GM12872 (cell line): ENCODE results near the gene CAT.

Source experiments
- TF ChIP-seq, protein P1 (sequence below): IDR thresholded peaks from 3 replicates; pipeline ENCODE4 v1.5.1; 2011; ENCODE audit warnings: low read depth, mild to moderate bottlenecking, low read length, moderate library complexity; ENCODE audit not compliant: insufficient read depth

Gene CAT

GRCh38 chr11:34510673-34511072, 71.9 kb downstream of the CAT start:
- TF ChIP-seq, protein P1, sequence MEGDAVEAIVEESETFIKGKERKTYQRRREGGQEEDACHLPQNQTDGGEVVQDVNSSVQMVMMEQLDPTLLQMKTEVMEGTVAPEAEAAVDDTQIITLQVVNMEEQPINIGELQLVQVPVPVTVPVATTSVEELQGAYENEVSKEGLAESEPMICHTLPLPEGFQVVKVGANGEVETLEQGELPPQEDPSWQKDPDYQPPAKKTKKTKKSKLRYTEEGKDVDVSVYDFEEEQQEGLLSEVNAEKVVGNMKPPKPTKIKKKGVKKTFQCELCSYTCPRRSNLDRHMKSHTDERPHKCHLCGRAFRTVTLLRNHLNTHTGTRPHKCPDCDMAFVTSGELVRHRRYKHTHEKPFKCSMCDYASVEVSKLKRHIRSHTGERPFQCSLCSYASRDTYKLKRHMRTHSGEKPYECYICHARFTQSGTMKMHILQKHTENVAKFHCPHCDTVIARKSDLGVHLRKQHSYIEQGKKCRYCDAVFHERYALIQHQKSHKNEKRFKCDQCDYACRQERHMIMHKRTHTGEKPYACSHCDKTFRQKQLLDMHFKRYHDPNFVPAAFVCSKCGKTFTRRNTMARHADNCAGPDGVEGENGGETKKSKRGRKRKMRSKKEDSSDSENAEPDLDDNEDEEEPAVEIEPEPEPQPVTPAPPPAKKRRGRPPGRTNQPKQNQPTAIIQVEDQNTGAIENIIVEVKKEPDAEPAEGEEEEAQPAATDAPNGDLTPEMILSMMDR: no peak

DNA sequence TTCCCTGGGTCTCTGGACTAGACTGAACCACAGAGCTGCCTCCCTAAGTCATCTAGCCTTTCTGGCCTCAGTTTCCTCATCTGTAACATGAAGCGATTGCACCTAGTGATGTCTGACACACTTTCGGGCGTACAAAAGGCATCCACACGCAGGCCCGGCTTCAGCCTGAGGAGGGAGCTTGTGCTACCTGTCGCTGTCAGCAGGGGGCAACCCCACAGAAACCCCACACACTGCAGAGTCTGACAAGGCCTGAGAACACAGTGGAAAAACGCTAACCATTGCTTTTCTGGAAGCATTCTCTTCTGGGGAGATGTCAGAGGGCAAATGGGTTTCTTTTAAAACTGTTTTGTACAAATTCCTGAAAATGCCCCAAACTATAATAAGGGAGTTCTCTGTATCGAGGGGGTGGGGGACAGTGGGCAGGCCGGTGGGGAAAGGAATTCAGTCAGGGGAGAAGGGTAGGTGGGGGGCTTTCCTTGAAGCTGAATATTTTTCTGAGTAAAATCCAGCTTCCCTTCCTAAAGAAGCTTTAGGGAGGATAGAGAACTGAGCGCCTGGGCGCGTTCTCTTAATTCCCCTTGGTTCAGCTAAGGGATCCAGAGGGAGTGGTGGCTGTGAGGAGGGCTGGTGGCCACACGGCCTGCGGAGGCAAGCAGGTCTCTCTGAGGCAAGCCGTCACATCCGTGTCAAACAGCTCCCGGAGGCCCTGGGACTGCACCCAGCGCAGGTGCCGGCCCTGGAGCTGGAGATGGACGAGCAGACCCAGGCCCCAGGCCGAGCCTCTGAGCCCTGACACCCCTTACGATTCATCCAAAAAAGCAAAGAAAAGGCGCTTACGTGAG, 74.3 kb downstream of the CAT start:
- TF ChIP-seq, protein P1: peak; percentile 99

DNA sequence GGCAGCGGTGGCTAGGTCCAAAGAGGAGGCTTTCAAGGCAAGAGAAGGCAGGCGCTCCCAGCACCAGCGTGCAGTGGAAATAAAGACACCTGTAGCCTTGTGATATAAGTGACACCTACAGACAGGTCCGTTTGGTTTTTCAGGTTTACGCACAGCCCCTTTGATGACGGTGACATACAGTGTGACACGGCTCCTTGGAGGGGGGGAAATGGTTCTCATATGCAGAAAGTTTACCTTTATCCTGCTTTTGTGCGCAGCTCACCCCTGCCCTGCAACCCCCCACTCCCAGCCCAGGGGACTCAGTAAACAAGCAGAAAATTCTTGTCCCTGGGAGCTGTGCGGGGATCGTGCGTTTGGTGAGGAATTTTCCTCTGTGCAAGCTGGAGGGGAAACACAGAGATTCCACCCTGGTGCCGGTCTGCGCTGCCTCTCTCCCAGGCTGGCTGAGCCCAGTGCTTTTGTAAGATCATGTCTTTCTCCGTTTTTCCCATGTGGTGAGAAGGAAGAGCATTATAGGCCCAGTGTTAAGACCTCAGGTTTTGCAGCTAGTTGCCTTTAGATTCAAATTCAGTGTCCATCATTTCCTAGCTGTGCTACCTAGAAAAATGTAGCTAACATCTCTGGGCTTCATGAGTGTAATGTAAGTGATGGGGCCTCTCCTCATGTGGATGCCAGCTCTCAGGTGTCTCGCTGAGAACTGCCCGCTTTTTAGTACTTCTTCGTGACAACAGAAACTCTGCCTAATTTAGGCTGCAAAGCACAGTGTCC, 75.1 kb downstream of the CAT start, which contains the start of gene ELF5:
Gene ELF5, minus strand, starts transcription at position 113 of the 768 bp plus-strand sequence. CDS start 8,045 bp downstream, outside the sequence.
- TF ChIP-seq, protein P1: no peak

- TF ChIP-seq, protein P1: no peak
Observed at GRCh38 chr11:34514597-34514996, 75.9 kb downstream of the CAT start.

DNA sequence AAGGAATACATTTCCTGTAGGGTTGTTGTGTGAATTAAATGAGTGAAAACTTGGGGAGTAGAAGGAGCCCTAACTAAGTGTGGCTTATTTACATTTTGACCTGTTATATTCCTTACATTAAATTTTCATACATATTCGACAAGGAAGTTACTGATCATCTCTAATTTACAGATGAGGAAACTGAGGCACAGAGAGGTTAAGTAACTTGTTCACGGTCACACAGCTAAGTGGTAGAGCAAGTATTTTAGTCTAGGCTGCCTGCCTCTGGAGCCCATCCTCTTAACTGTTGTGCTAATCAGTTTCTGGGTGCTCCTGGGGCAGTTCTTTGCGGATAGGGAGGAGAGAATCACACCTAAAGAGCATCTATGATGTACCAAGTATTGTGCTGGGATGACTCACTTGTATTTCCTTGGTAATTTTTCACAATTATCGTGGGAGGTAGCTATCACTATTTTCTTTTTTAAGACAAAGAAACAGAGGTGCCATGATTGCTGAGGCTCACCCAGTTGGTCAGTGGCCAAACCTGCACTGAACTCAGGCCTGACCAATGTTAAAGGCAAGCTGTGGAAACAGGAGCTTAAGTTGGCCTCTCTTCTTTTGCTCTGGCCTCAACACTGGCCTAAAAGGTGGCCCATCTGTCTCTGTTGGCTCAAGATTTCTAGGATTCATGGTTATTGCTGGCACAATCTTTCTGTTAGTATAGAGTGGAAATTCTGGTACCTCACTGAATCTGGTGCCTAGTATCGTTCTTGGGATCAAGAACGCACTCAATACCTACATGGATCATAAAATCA, 77.7 kb downstream of the CAT start:
- TF ChIP-seq, protein P1: no peak

DNA sequence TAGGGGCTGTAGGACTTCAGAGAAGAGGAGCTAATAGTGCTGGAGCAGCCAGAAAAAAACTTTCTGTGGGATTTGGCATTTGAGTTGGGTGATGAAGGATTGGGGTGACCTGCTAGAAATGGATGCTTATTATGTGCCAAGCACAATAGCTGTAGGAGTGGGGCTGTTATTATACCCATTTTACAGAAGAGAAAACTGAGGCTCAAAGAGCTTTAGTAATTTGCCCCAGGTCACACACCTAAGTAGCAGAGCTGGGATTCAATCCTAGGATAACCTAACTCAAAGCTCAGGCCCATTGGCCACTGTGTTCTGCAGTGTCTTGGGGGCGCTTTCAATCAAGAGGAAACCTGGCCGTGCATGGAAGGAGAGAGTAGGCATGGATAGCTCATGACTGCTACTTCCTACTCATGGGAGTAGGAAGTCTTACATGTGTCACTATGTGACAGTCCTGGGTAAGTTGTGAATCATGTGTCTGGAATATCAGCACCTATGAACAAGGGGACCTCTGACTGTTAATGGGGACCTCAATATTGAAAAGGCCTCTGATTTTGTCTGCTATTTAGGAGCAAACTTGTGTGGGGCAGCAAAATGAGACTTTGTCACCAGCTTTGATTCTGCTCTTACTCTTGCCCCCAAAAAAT, 81.0 kb downstream of the CAT start:
- TF ChIP-seq, protein P1: no peak
